Stimulated activated CD8-positive, alpha-beta memory T cell treated with anti-CD3 and anti-CD28 coated beads, Interleukin-4, amount 100 ng/mL, for 1 hour (primary cell): ENCODE measurements around the gene PCED1B.

Source experiments
- DNase-seq, 2 donors: peaks; one replicate each; pipeline ENCODE4 v3.0.0-alpha.2; 2020; ENCODE audit warnings: low read depth in 2 of 2, low spot score in 1 of 2

Gene PCED1B

DNA sequence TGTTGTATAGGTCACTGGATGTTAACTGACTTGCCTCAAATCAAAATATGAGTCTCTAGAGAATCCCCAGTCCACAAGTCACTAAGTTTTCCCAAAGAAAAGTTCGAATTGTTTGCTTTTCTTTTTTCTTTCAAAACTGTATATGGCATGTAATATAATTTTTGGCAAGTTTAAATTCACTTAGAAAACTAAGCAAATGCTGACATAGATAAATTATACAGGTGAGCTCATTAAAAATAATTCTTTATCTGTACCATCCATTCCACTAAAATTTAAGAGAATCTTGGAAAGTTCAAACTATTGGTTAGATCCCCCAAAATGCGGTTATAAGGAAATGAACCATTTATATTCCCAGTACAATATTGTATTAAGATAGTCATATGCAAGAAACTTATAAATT is 145.9 kb downstream of the PCED1B start:
- no peak for DNase-seq

DNA sequence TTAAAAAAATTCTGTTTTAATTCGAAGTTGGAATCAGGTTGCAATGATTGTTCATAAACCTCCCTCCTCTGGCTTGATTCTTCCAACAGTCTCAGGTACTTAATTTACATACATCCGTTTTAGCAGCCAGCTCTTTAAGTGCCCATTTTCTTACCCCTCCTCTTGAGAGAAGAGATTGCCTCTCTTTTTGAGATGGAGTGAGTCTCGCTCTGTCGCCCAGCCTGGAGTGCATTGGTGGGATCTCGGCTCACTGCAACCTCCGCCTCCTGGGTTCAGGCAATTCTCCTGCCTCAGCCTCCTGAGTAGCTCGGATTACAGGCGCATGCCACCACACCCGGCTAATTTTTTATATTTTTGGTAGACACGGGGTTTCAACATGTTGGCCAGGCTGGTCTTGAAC is 146.8 kb downstream of the PCED1B start:
- DNase-seq = no peak

DNA sequence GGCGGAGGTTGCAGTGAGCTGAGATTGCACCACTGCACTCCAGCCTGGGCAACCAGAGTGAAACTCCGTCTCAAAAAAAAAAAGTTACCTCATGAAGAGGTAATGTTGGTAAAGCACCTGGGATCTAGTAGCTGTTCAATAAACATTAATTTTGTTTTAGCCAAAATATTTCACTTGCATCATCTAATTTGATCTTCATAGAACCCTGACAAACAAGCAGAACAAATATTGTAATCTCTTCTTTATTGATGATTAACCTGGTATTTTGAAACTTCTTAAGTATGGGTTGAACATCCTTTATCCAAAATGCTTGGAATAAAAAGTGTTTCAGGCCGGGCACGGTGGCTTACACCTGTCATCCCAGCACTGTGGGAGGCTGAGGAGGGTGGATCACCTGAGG is 149.4 kb downstream of the PCED1B start:
- no peak for DNase-seq

- no peak for DNase-seq
These were observed 152.0 kb downstream of the PCED1B start for GRCh38 chr12:47231456-47231855.

DNA sequence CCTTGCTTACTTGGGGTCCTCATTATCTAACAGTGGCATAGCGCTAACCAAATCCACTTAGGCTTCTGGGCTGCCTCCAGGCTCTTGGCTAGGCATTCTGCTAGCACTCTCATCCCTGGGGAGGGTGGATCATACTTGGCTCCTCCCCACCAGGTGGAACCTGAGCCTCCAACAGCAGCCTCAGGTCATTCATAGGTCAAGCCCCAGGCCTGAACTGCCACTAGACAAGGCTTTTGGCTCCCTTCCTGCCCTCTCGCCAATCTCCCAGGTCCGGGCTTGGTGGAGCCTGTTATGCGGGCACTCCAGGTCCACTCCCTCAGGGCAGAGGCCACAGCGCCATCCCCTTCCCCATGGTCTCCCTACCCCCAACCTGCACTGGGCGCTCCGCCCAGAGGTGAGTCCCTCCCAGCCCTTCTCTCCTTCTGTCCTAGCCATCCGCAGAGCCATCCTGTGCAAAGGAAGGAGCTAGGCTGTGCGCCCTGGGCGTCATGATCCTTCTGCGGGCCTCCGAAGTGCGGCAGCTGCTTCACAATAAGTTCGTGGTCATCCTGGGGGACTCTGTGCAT is 155.2 kb downstream of the PCED1B start:
- DNase-seq = no peak

GRCh38 chr12:47235258-47236040 is 156.0 kb downstream of the PCED1B start:
- no peak for DNase-seq

- no peak for DNase-seq
These were observed 156.8 kb downstream of the PCED1B start for GRCh38 chr12:47236109-47236714.

GRCh38 chr12:47237751-47238211 is 158.4 kb downstream of the PCED1B start:
- DNase-seq = no peak

- no peak for DNase-seq
These were observed 159.3 kb downstream of the PCED1B start for GRCh38 chr12:47238669-47239114.

- DNase-seq = no peak
These were observed 163.0 kb downstream of the PCED1B start for GRCh38 chr12:47242426-47242825.

DNA sequence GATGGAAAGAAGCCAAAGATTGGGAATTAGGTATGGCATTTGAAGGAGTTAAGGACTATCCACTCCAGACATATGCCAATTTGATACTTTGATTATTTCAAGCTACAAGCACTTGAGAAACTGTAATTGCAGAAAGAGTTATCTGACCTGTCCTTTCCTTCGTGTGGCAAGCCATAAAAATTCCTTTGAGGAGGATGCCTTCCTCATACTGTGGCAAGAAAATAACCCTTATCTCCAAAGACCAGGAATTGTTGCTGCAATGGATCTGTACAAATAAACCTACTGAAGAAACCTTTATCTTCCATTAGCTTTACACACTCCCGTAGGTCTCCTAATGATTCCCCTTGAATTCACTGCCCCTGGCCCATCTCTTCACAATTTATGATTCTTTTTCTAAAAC is 165.4 kb downstream of the PCED1B start:
- DNase-seq = no peak

DNA sequence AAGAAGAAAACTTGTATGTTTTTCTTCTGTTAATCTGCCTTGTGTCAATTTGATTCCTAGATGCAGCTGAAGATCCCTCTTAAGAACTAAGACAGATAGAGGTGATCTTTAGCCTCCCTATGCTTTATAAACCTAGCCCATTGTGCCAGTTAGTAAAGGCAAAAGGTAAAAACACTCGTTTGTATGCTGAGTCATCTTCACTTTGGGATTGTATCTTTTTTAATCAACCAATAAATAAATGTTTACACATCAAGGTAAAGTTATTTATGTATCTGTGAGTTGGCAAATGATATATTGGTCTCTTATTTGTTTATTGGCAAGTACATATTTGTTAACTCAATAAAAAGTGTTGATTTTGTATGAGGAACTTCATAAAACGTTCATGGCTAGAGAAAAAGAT is 166.2 kb downstream of the PCED1B start:
- no peak for DNase-seq

DNA sequence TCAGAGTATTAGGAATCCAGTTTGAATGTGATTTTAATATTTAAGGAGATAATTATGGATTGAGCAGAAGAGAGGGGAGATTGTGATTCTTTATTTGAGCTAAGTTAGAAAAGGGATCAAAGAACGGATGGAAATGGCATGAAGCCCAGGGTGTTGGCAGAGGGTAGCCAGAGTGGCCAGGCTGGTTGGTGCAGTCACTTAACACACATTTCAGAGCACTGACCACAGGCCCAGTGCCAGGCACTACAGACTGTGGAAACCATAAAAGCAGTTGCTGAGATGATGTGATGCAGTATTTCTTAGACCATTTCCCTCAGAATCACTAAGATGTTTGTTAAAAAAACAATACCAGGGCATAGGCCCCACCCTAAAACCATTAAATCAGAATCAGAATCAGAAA is 168.0 kb downstream of the PCED1B start:
- DNase-seq = no peak

DNA sequence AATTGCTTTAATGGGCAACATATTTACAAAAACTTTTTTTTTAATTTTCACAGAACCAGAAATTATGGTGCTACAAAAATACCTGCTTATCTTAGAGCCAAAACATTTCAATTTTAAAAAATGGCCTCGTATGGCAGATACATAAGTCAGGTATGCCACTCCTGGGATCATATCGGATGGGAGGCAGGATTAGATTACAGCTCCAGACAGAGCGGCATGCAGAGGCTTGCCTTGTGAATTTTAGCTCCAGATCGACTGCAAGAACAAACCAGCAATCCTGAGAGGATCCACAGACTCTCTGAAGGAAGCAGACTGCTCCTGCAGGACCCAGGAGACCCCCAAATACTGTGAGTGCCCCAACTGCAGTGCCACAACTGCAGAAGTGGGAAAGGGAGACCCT is 169.7 kb downstream of the PCED1B start:
- DNase-seq = no peak

DNA sequence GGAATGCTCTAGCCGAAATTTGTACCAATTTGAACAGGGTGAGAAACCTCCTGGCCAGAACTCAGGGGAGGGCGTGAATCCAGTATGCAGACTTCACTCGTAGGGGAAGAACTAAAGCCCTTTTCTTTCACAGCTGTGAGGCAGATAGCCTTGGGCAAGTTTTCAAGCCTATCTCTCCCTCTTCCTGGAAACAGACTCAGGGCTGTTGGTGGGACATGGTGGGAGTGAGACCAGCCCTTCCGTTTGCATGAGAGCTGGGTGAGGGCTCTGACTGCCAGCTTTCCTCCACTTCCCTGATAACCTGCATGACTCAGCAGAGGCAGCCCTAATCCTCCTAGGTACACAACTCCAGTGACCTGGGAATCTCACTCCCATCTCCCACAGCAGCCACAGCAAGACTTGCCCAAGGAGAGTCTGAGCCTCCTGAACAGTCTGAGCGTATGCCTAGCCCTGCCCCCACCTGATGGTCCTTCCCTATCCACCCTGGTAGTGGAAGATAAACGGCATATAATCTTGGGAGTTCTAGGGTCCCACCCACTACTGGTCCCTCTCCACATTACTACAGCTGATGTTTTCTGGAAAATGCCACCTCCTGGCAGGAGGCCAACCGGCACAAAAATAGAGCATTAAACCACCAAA is 170.4 kb downstream of the PCED1B start:
- DNase-seq = no peak

DNA sequence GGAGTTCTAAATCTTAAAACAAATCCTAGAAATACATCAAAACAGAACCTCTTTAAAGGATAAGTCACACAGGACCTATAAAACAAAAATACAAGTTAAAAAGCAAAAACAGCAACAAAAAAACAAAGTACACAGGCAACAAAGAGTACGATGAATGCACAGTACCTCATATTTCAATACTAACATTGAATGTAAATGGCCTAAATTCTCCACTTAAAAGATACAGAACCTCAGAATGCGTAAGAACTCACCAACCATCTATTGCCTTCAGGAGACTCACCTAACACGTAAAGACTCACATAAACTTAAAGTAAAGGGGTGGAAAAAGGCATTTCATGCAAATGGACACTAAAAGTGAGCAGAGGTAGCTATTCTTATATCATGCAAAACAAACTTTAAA is 172.5 kb downstream of the PCED1B start:
- DNase-seq = no peak

GRCh38 chr12:47264951-47265350 is 185.5 kb downstream of the PCED1B start:
- no peak for DNase-seq

DNA sequence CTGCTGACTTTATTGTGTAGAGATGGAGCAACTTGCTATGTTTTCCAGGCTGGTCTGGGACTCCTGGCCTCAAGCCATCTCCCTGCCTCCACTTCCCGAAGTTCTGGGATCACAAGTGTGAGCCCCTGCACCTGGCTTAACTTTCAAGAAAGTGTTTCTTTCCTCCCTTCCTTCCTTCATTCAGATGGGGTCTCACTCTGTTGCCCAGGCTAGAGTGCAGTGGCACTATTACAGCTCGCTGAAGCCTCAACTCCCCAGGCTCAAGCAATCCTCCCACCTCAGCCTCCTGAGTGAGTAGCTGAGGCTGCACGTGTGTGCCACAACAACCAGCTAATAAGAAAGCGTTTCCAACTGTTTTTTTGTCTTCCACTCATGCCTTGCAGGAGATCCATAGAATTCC is 186.0 kb downstream of the PCED1B start:
- DNase-seq = no peak

DNA sequence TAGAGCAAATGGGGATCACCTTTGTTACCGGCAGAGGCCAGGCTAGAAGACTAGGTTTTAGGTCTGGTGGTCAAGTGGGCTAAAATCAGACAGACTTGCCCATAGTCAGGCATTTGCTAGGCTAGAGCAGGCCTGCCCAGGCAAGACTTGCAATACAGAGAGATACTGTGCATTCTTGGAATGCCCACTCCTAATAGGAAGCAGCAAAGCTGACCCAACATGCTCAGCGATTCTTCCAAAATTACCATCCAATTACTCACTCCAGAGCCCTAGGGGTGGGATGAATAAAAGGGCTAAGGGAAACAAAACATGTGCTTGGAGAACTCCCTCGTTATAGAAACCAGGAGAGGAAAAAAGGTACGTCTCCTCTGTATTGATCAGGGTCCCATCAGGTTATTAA is 188.2 kb downstream of the PCED1B start:
- DNase-seq = no peak

DNA sequence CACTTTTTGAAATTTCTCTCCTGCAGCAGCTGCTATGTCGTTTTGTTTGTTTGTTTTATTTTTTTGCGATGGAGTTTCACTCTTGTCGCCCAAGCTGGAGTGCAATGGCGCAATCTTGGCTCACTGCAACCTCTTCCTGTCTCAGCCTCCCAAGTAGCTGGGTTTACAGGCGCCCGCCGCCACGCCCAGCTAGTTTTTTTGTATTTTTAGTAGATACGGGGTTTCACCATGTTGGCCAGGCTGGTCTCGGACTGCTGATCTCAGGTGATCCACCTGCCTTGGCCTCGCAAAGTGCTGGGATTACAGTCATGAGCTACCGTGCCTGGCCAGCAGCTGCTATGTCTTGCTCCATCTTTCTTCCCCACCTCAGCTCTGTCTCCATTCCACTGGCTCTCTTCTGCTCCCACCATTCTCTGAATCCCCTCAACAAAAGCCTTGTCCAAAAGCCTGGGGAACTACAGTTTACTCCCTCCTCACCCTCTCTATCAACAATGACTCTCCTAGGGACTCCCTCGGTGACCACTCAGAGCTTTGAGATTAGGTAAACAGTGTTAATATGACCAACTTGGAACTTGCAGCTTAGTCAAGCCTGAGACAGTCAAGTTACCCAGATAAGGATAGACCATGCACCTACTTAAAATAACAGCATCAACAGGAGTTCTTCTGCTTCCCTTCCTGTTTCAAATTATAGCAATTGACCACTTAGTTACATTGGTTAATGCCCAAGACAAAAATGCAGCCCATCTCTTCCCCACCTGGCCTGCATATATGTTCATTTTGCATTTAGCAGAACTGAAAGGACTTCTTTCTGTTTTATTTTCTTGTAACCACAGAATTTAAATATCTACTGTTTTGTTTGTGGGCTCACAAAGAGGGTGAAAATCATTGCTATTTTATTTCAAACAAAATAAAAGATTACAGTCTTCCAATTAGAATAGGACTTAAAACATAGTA is 189.4 kb downstream of the PCED1B start:
- no peak for DNase-seq

- no peak for DNase-seq
These were observed 190.5 kb downstream of the PCED1B start for GRCh38 chr12:47269916-47270315.
